ENCODE measurements around the gene TMBIM1.

The TMBIM1 gene

GRCh38 chr2:218277921-218278320 is 14.4 kb downstream of the TMBIM1 start:
- Histone ChIP-seq H3K36me3 (ENCODE audit: low read length) (no peaks in the 10 kb centered on the region), H3F3A (ENCODE audit: insufficient read depth) (no peaks in the 10 kb centered on the region), H3K4me2 (ENCODE audit: low read depth, low read length, poor library complexity, severe bottlenecking) (no peak overlapping the region), H3K9me3 (ENCODE audit: insufficient read depth, low read length) (no peaks in the 10 kb centered on the region), H3K9ac (ENCODE audit: low read length) (no peak overlapping the region), H3K27me3 (ENCODE audit: low read length) (no peaks in the 10 kb centered on the region), H4K20me1 (ENCODE audit: low read depth, low read length) (no peaks in the 10 kb centered on the region), H3K9me2 (replicated peaks; ENCODE audit: insufficient read depth, low read length) (no peaks in the 10 kb centered on the region), H3K27ac (ENCODE audit: low read depth, low read length) (no peak overlapping the region), H3K79me2 (ENCODE audit: insufficient read depth, low read length) (no peaks in the 10 kb centered on the region), H2AFZ (ENCODE audit: low read depth, low read length, severe bottlenecking) (no peak overlapping the region), H3K4me3 (ENCODE audit: insufficient read depth, low read length, poor library complexity, severe bottlenecking) (no peak overlapping the region)
- no peak for TF ChIP-seq EZH2phosphoT487 (conservative IDR thresholded peaks at IDR 0.05; ENCODE audit: low read length)
- TF ChIP-seq CTCF (IDR thresholded peaks at IDR 0.05; ENCODE audit: insufficient read depth, low read length, poor library complexity, severe bottlenecking): no peak

GRCh38 chr2:218276986-218277755 is 15.1 kb downstream of the TMBIM1 start:
- no peaks in the 10 kb centered on the region for H3K9me2 ChIP-seq (replicated peaks; ENCODE audit: insufficient read depth, low read length)
- no peak overlapping the region for H3K9ac ChIP-seq (ENCODE audit: low read length)
- H2AFZ ChIP-seq (ENCODE audit: low read depth, low read length, severe bottlenecking): no peak overlapping the region
- TF ChIP-seq EZH2phosphoT487 (conservative IDR thresholded peaks at IDR 0.05; ENCODE audit: low read length) (no peak), CTCF (IDR thresholded peaks at IDR 0.05; ENCODE audit: insufficient read depth, low read length, poor library complexity, severe bottlenecking) (no peak)
- H3K4me3 ChIP-seq (ENCODE audit: insufficient read depth, low read length, poor library complexity, severe bottlenecking): no peak overlapping the region
- no peaks in the 10 kb centered on the region for H3K27me3 ChIP-seq (ENCODE audit: low read length)
- no peaks in the 10 kb centered on the region for H3K79me2 ChIP-seq (ENCODE audit: insufficient read depth, low read length)
- H3K27ac ChIP-seq (ENCODE audit: low read depth, low read length): no peak overlapping the region
- no peaks in the 10 kb centered on the region for H3K9me3 ChIP-seq (ENCODE audit: insufficient read depth, low read length)
- no peaks in the 10 kb centered on the region for H3K36me3 ChIP-seq (ENCODE audit: low read length)
- no peaks in the 10 kb centered on the region for H4K20me1 ChIP-seq (ENCODE audit: low read depth, low read length)
- H3F3A ChIP-seq (ENCODE audit: insufficient read depth): no peaks in the 10 kb centered on the region
- H3K4me2 ChIP-seq (ENCODE audit: low read depth, low read length, poor library complexity, severe bottlenecking): no peak overlapping the region

- no peak overlapping the region for H3K27ac ChIP-seq (ENCODE audit: low read depth, low read length)
- H3K27me3 ChIP-seq (ENCODE audit: low read length): no peaks in the 10 kb centered on the region
- no peaks in the 10 kb centered on the region for H4K20me1 ChIP-seq (ENCODE audit: low read depth, low read length)
- TF ChIP-seq CTCF (IDR thresholded peaks at IDR 0.05; ENCODE audit: insufficient read depth, low read length, poor library complexity, severe bottlenecking): no peak
- H3K9me3 ChIP-seq (ENCODE audit: insufficient read depth, low read length): no peaks in the 10 kb centered on the region
- H3K4me3 ChIP-seq (ENCODE audit: insufficient read depth, low read length, poor library complexity, severe bottlenecking): no peak overlapping the region
- no peak overlapping the region for H3K4me2 ChIP-seq (ENCODE audit: low read depth, low read length, poor library complexity, severe bottlenecking)
- no peaks in the 10 kb centered on the region for H3F3A ChIP-seq (ENCODE audit: insufficient read depth)
- H3K36me3 ChIP-seq (ENCODE audit: low read length): no peaks in the 10 kb centered on the region
- no peak overlapping the region for H2AFZ ChIP-seq (ENCODE audit: low read depth, low read length, severe bottlenecking)
- no peaks in the 10 kb centered on the region for H3K9me2 ChIP-seq (replicated peaks; ENCODE audit: insufficient read depth, low read length)
- no peak overlapping the region for H3K9ac ChIP-seq (ENCODE audit: low read length)
- H3K79me2 ChIP-seq (ENCODE audit: insufficient read depth, low read length): no peaks in the 10 kb centered on the region
Measured at GRCh38 chr2:218275371-218276072, 16.8 kb downstream of the TMBIM1 start.
